Astrocyte (in vitro differentiated cells and primary cell): ENCODE measurements around the gene OMG. TPM values are rescaled to one million over a fixed set of nuclear protein-coding genes. Genes with fewer than 3 reads are reported as not detected.

Source experiments
- DNase-seq: peaks from one replicate; pipeline ENCODE4 v3.0.0-alpha.2; 2010; ENCODE audit warnings: low read depth
- FAIRE-seq: peaks from 2 replicates; lab custom pipeline; 2011; peaks lifted over from hg19 to GRCh38; lab: Jason Lieb, UNC
- H2AFZ ChIP-seq: 2 replicates; pipeline ENCODE4 v1.6.0; 2012; ENCODE audit warnings: low read depth, low read length, inconsistent platforms
- H3K27ac ChIP-seq: 2 replicates; pipeline ENCODE4 v1.5.1; 2011; ENCODE audit warnings: low read depth, low read length, inconsistent platforms
- H3K27me3 ChIP-seq: 2 replicates; pipeline ENCODE4 v1.6.0; 2011; ENCODE audit warnings: low read length, inconsistent platforms; ENCODE audit not compliant: insufficient read depth
- H3K36me3 ChIP-seq: 2 replicates; pipeline ENCODE4 v1.5.1; 2011; ENCODE audit warnings: low read length, inconsistent platforms; ENCODE audit not compliant: insufficient read depth
- H3K4me1 ChIP-seq: 2 replicates; pipeline ENCODE4 v1.5.1; 2011; ENCODE audit warnings: low read length, inconsistent platforms; ENCODE audit not compliant: insufficient read depth
- H3K4me2 ChIP-seq: 2 replicates; pipeline ENCODE4 v1.6.0; 2012; ENCODE audit warnings: low read length, inconsistent platforms
- H3K4me3 ChIP-seq: 2 replicates; pipeline ENCODE4 v1.5.1; 2011; ENCODE audit warnings: low read depth, mild to moderate bottlenecking, low read length, inconsistent platforms; ENCODE audit not compliant: insufficient read depth
- H3K79me2 ChIP-seq: 2 replicates; pipeline ENCODE4 v1.6.0; 2012; ENCODE audit warnings: mild to moderate bottlenecking, low read length, inconsistent platforms; ENCODE audit not compliant: insufficient read depth
- H3K9ac ChIP-seq: 2 replicates; pipeline ENCODE4 v1.6.0; 2012; ENCODE audit warnings: mild to moderate bottlenecking, low read length, inconsistent platforms
- H3K9me3 ChIP-seq: 2 replicates; pipeline ENCODE4 v1.5.1; 2012; ENCODE audit warnings: low read depth, mild to moderate bottlenecking, low read length, inconsistent platforms; ENCODE audit not compliant: insufficient read depth
- H4K20me1 ChIP-seq: 2 replicates; pipeline ENCODE4 v1.6.0; 2012; ENCODE audit warnings: low read length, inconsistent platforms; ENCODE audit not compliant: insufficient read depth
- H3K27ac Mint-ChIP-seq: one replicate; pipeline ENCODE4 v1.8.0; 2021; ENCODE audit warnings: mild to moderate bottlenecking, mixed read lengths; ENCODE audit not compliant: unreplicated experiment
- H3K27me3 Mint-ChIP-seq: one replicate; pipeline ENCODE4 v1.8.0; 2021; ENCODE audit warnings: low read depth, mixed read lengths; ENCODE audit not compliant: unreplicated experiment
- H3K36me3 Mint-ChIP-seq: one replicate; pipeline ENCODE4 v1.8.0; 2021; ENCODE audit warnings: low read depth, mixed read lengths; ENCODE audit not compliant: unreplicated experiment
- H3K4me1 Mint-ChIP-seq: one replicate; pipeline ENCODE4 v1.8.0; 2021; ENCODE audit warnings: low read depth, mixed read lengths; ENCODE audit not compliant: unreplicated experiment
- H3K4me3 Mint-ChIP-seq: one replicate; pipeline ENCODE4 v1.8.0; 2021; ENCODE audit warnings: mild to moderate bottlenecking, moderate library complexity, mixed read lengths; ENCODE audit not compliant: unreplicated experiment
- H3K9me3 Mint-ChIP-seq: one replicate; pipeline ENCODE4 v1.8.0; 2021; ENCODE audit warnings: mild to moderate bottlenecking, mixed read lengths; ENCODE audit not compliant: unreplicated experiment
- CTCF ChIP-seq: IDR thresholded peaks from 2 replicates; pipeline ENCODE4 v1.5.1; 2011; ENCODE audit warnings: low read depth, mild to moderate bottlenecking, inconsistent platforms, low read length, moderate library complexity; ENCODE audit not compliant: insufficient read depth
- EZH2 ChIP-seq: IDR thresholded peaks from 2 replicates; pipeline ENCODE4 v1.6.1; 2012; ENCODE audit warnings: mild to moderate bottlenecking, low read length, inconsistent platforms; ENCODE audit not compliant: insufficient read depth
- total RNA-seq: library from RNA; stranded (reverse); gene quantifications from 2 replicates; pipeline ENCODE4 v1.2.1, GENCODE V29; 2021

OMG gene
- total RNA-seq, 1 donor from 2014 or later = not detected

GRCh38 chr17:31323551-31323950 lies 26.5 kb upstream of the OMG start:
- H3K79me2 ChIP-seq = peaks cover 3% of the 10 kb centered on the region
- peaks cover 37% of the 10 kb centered on the region for H3K4me1 Mint-ChIP-seq
- no peak overlapping the region for H2AFZ ChIP-seq
- H3K4me3 ChIP-seq = no peak overlapping the region
- peaks cover 22% of the 10 kb centered on the region for H3K4me1 ChIP-seq
- H4K20me1 ChIP-seq = peaks cover 8% of the 10 kb centered on the region
- DNase-seq (no peak), FAIRE-seq (no peak)
- no peak overlapping the region for H3K4me3 Mint-ChIP-seq
- no peaks in the 10 kb centered on the region for H3K27me3 Mint-ChIP-seq
- H3K4me2 ChIP-seq = no peak overlapping the region
- H3K27me3 ChIP-seq = no peaks in the 10 kb centered on the region
- H3K36me3 Mint-ChIP-seq = peaks cover 10% of the 10 kb centered on the region
- H3K27ac Mint-ChIP-seq = no peak overlapping the region
- no peak overlapping the region for H3K9ac ChIP-seq
- no peak overlapping the region for H3K27ac ChIP-seq
- H3K9me3 ChIP-seq = no peaks in the 10 kb centered on the region
- H3K9me3 Mint-ChIP-seq = no peaks in the 10 kb centered on the region
- peaks cover 3% of the 10 kb centered on the region for H3K36me3 ChIP-seq
- TF ChIP-seq CTCF (no peak), EZH2 (no peak)

- no peak for DNase-seq
- H3K36me3 ChIP-seq = peaks cover 3% of the 10 kb centered on the region
- FAIRE-seq = no peak
- H3K27me3 ChIP-seq = no peaks in the 10 kb centered on the region
- Mint-ChIP-seq H3K9me3 (no peaks in the 10 kb centered on the region), H3K4me1 (peaks cover 30% of the 10 kb centered on the region), H3K36me3 (peaks cover 10% of the 10 kb centered on the region), H3K27me3 (no peaks in the 10 kb centered on the region), H3K4me3 (no peak overlapping the region), H3K27ac (no peak overlapping the region)
- H3K9ac ChIP-seq = no peak overlapping the region
- H3K4me1 ChIP-seq = peaks cover 16% of the 10 kb centered on the region
- peak overlapping the region; percentile 16 for H3K27ac ChIP-seq
- H3K79me2 ChIP-seq = peaks cover 3% of the 10 kb centered on the region
- H4K20me1 ChIP-seq = peaks cover 5% of the 10 kb centered on the region
- H3K4me2 ChIP-seq = peak overlapping the region; percentile 75
- H3K9me3 ChIP-seq = no peaks in the 10 kb centered on the region
- H2AFZ ChIP-seq = no peak overlapping the region
- no peak for TF ChIP-seq CTCF
- TF ChIP-seq EZH2 = no peak
- no peak overlapping the region for H3K4me3 ChIP-seq
Observed at GRCh38 chr17:31321966-31322365, 24.9 kb upstream of the OMG start.

GRCh38 chr17:31321481-31321880 lies 24.4 kb upstream of the OMG start, which contains the start of gene EVI2A:
Gene EVI2A (minus strand): TSS chr17:31321622. CDS start chr17:31319013, 2,609 bp downstream.
- Histone ChIP-seq H2AFZ (no peak within 1 kb of the TSS), H3K4me2 (peak within 1 kb of the TSS; percentile 75), H3K27me3 (no peaks in the 10 kb centered on the region), H4K20me1 (peaks cover 5% of the 10 kb centered on the region), H3K79me2 (peaks cover 3% of the 10 kb centered on the region), H3K9me3 (no peaks in the 10 kb centered on the region), H3K4me1 (peaks cover 16% of the 10 kb centered on the region), H3K9ac (peak within 1 kb of the TSS; percentile 42), H3K36me3 (peaks cover 3% of the 10 kb centered on the region), H3K27ac (peak within 1 kb of the TSS; percentile 50), H3K4me3 (peak within 1 kb of the TSS; percentile 36)
- DNase-seq = peak; percentile 86
- peaks cover 10% of the 10 kb centered on the region for H3K36me3 Mint-ChIP-seq
- no peak for TF ChIP-seq EZH2
- no peak for TF ChIP-seq CTCF
- H3K4me1 Mint-ChIP-seq = peaks cover 27% of the 10 kb centered on the region
- FAIRE-seq = peak; percentile 41
- H3K27ac Mint-ChIP-seq = peak within 1 kb of the TSS; percentile 66
- no peaks in the 10 kb centered on the region for H3K9me3 Mint-ChIP-seq
- H3K4me3 Mint-ChIP-seq = no peak within 1 kb of the TSS
- H3K27me3 Mint-ChIP-seq = no peaks in the 10 kb centered on the region
